Stimulated activated CD8-positive, alpha-beta memory T cell treated with anti-CD3 and anti-CD28 coated beads, Interleukin-12 subunit alpha, Interleukin-12 subunit beta, amount 100 ng/mL, for 1 hour (primary cell): ENCODE measurements around the gene ISX.

ENCODE experiments used
- DNase-seq: peaks from one replicate; pipeline ENCODE4 v3.0.0-alpha.2; 2020; ENCODE audit warnings: low read depth

Gene ISX

DNA sequence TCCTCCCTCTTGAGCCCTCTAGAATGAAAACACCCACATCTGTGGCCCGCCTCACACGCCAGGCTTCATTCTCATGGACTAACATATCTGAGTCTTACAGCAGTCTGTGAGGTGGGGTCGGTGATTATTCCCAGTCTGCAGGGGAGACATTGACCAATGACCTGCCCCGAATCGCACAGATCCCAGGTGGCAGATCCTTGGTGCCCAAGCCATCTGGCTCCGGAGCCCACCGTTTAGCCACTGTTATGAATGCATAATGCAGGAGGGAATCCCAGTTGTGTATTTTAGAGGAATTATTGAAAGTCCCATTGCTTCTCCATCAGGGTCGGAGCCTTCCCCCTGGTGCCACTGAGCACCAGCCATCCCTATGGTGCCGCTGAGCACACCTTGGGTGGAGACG, 47.4 kb downstream of the ISX start:
- no peak for DNase-seq

DNA sequence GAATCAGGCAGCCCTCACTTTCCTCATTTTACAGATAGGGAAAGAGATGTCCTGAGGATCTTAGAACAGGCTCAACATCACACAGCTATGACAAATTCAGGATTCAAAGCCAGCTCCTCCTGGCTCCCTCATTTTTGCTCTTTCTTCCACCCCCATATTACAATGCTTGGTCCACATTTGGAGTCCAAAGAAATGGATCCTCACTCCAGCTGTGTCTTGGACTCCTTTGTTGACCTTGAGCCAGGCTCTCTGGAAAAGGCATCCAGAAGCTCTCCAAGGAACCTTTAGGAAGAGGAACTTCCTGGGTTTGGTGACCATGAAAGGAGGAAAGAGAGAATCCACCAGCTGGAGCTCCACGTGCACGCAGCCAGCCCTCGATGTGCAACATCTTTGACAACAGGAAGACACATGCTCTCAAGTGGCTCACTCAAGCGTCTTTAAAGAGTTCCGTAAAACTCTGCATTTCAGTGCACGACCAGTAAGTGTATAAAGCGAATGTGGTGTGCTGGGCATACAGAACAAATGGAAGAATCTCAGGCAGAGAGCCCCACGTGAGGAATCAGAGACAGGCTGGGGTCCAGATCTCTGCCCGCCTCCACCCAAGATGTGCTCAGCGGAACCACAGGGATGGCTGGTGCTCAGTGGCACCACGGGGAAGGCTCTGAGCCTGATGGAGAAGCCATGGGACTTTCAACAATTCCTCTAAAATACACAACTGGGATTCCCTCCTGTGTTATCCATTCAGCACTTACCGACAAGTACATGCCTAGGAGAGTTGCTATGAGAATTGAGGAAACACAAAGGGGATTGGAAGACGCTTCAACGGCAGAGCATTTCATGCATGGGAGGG, 48.4 kb downstream of the ISX start:
- no peak for DNase-seq

GRCh38 chr22:35115515-35115914, 49.6 kb downstream of the ISX start:
- DNase-seq, result no peak

DNA sequence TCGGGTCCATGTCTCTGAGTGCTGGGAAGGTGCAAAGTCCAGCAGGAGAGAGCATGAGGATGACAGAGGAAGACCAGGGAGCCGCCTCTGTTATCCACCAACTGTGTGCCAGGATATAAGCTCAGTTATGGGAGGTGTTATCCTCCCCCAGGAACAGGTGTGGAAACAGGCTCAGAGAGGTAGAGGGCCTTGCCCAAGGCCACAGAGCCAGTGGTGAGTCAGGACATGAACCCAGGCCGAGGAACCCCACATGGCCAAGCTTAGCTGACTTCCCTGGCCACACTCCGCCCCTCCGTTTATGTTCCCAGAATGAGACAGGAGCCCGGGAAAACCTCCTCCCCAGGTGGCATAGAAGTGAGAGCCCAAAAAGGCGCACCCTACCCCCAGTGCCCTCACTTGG, 50.3 kb downstream of the ISX start:
- DNase-seq, result no peak

- DNase-seq, result no peak
Observed at GRCh38 chr22:35116817-35117216, 50.9 kb downstream of the ISX start.

DNA sequence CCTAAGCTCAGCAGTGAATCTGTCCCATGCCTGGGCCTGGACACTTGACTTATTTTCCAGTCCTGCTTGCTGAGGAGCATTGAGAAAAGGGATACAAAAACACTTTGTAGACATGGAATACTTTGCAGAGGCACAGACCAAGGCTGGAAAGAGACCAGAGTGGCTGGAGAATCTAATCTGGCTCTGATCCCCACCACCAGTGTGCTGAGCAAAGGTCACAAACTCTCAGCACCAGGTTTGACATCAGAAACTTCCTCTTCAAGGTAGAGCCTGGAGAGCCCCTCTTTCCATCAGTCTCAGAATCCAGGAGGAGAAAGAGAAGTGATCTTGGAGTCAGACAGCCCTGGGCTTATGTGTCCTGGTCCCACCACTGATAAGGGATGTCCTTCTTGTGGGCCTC, 53.5 kb downstream of the ISX start:
- no peak for DNase-seq

DNA sequence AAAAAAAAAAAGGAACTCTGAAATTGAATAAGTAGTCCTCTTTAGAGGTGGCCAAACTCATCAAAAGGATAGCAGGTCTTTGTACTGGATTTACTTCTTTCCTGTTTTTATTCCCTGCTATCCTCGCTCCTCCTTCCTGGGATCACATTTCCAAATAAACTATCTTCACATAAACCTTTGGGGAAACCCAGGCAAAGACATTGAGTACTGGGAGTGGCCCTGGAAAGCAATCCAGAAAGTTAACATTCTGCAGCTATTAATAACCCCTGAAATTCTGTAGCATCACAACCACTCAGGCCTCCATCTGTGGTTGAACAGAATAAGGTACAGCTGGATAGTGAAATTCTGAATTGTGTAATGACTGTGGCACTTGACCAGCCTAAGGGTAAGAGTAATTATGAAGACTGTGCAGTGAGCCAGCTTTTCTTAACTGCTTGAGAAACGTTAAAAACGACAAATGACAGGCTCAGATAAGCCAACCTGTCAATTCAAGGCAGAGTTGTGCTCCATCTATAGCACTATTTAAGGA, 58.8 kb downstream of the ISX start:
- DNase-seq, result no peak

DNA sequence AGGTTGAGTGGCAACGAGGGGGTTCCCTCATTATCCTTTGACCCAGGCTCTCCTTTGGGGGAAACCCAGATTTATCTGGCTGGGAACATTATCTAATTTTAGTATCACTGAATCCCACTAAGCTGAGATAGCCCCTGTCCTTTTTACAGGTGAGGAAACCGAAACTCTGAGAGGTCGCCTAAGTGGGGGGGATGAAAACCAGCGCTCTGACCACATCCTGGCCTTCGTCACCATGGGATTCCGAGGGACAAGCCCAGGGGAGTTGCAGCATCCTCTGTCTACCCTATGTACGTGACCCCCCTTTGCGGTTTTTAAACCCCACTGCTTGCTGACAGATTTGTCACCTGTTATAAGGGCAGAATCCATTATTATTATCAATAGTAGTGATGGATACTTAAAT, 61.0 kb downstream of the ISX start:
- DNase-seq, result no peak

- no peak for DNase-seq
Observed at GRCh38 chr22:35128637-35129036, 62.7 kb downstream of the ISX start.

GRCh38 chr22:35131525-35132000, 65.6 kb downstream of the ISX start:
- DNase-seq, result no peak

GRCh38 chr22:35132568-35132967, 66.6 kb downstream of the ISX start:
- no peak for DNase-seq

DNA sequence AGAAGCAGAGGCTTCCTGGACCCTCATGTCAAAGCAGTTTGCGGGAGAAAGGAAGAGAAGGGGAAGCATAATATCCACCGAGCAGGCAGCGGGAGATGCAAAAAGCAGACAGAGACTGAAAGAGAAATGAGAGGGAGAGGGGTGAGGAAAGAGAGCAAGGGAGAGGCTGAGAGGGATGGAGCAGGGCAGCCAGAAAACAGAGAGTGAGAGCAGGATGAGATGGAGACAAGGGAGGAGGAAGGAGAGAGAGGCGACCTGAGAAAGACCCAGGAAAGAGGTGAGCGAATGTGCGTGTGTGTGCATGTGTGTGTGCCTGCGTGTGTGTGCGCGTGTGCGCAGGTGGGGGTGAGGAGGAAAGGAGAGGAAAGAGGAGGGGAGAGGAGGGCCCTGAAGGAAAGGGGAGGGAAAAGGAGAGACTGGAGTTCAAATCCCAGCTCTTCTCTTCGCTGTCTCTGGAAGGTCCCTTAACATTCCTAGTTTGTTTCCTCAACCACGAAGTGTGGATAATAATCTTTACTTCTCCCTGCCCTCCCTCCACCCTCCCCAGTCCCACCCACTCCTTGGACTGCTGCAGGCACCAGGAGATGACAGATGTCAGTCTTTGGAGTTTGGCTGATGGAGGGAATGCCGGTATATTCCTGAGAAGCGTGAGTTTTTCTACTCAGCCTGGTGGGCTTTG, 67.9 kb downstream of the ISX start:
- no peak for DNase-seq

DNA sequence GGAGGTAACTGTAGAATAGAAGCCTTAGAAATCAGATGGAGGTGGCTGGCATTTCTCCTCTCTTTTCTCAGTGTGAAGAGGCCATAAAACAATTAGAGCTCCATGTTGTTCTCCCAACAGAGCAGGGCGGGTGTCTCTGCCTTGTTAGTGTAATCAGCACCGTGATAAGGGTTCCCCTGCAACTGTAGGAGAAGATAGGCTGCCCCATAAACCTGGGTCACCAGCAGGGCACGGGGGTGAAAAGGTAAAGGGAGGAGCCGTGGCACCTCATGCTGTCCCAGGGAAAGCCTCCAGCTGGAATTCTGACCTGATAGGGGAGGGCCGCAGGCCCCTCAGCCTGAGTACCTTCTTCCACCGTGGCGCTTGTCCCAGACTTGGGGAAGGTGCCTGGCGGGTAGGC, 68.7 kb downstream of the ISX start:
- DNase-seq, result no peak

DNA sequence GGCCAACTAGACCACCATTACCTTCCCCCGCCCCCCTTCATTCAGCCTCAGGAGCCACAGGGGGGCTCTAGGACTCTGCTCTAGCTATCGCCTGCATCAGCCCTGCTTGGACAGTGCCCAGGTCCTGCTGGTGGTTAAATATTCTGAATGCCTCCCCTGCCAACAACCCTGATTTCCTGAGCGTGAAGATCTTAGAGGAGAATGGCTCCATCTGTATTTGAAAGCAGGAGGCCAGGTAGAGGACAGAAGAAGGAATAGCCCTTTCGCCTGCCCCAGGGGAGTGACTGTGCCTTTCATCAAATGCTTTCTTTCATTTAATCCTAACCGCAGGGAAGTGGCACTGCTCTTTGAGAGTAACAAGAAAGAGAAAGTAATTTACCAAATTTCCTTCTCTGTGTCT, 69.2 kb downstream of the ISX start:
- DNase-seq, result no peak
